ENCODE data around the gene RBM33. TPM values are rescaled to one million over a fixed set of nuclear protein-coding genes. Genes with fewer than 3 reads are reported as not detected.

The RBM33 gene, protein sequence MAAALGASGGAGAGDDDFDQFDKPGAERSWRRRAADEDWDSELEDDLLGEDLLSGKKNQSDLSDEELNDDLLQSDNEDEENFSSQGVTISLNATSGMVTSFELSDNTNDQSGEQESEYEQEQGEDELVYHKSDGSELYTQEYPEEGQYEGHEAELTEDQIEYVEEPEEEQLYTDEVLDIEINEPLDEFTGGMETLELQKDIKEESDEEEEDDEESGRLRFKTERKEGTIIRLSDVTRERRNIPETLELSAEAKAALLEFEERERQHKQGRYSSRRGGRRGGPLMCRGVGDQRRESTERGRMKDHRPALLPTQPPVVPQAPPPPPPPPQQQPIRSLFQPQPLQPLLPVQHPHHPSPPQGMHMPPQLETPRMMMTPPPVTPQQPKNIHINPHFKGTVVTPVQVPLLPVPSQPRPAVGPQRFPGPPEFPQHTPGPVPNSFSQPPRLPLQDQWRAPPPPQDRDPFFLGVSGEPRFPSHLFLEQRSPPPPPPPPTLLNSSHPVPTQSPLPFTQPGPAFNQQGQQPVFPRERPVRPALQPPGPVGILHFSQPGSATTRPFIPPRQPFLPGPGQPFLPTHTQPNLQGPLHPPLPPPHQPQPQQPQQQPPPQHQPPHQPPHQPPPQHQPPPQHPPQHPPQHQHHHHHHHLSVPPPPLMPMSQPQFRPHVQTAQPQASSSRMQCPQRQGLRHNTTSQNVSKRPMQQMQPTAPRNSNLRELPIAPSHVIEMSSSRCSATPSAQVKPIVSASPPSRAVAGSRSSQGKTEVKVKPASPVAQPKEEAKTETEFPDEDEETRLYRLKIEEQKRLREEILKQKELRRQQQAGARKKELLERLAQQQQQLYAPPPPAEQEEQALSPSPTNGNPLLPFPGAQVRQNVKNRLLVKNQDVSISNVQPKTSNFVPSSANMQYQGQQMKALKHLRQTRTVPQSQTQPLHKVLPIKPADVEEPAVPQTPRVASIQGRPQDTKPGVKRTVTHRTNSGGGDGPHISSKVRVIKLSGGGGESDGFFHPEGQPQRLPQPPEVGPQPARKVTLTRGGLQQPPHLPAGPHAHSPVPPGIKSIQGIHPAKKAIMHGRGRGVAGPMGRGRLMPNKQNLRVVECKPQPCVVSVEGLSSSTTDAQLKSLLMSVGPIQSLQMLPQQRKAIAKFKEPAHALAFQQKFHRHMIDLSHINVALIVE
- polyA plus RNA-seq (2013): 38.8 TPM

DNA sequence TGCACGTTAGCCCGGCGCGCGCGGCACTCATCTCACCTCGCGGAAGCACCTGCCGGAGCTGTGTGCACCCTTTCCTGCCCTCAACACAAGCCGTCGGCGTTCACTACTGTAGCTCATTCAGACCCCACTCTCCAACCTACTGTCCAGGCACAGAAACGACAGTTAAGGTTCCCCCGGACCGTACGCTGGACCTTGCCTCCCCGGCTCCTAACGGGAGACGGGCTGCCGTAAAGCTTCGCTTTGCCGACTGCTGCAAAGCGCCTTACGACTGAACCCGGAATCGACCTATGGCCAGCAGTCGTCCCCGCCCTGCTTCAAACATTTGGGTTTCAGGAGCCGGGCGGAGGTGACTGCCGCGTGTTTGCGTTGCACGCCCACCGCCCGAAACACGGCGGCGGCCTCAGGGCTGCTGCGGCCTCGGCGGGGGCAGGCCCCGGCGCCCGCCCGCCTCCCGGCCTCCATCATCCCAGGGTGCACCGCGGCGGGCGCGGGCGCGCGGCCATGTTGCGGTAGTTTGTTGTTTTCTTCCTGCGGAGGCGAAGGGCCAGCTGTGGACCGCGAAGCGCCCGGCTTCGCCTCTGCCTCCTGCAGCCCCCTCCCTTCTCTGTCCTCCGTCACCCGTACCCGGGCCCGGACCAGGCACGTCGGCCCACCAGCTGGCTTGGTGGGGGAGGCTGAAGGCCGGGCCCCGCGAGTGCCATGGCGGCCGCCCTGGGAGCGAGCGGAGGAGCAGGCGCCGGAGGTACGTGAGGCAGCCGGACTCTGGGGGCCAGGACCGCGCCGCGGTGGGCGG lies at the start of gene RBM33:
TSS of gene RBM33 (plus strand) at position 484 of the 793 bp plus-strand sequence. CDS start at position 700, 216 bp downstream.
- peak; percentile 81 to 91 (median 84) for DNase-seq
- Histone ChIP-seq H3K36me3 (ENCODE audit: control insufficient read depth in 4 of 4, insufficient read depth in 4 of 4, low read length in 3 of 4) (peaks cover 9 to 53% (median 37%) of the 10 kb centered on the region in 4 experiments), H3K9me3 (ENCODE audit: control extremely low read depth in 1 of 5, control insufficient read depth in 4 of 5, insufficient read depth in 2 of 5, low read depth in 1 of 5, low read length in 4 of 5) (peaks cover 4 to 27% (median 8%) of the 10 kb centered on the region in 5 experiments), H3K4me3 (ENCODE audit: control insufficient read depth in 1 of 7, extremely low read depth in 1 of 7, insufficient read depth in 4 of 7, low read depth in 2 of 7, low read length in 6 of 7) (peak within 1 kb of the TSS; percentile 82 to 100 (median 97)), H3K27me3 (replicated peaks in 2 of 5; ENCODE audit: control insufficient read depth in 4 of 5, insufficient read depth in 5 of 5, low read length in 4 of 5) (no peaks in the 10 kb centered on the region), H3K27ac (ENCODE audit: insufficient read depth in 1 of 2, low read depth in 1 of 2, low read length in 2 of 2, poor library complexity in 1 of 2, severe bottlenecking in 2 of 2) (peak within 1 kb of the TSS; percentile 95 to 98), H3K4me1 (ENCODE audit: control extremely low read depth in 1 of 4, control insufficient read depth in 4 of 4, insufficient read depth in 4 of 4, low read length in 3 of 4) (peaks cover 7 to 20% (median 13%) of the 10 kb centered on the region in 4 experiments)
- ChIA-PET POLR2A (interaction anchor here (0.5 to 1.5 kb wide), 4 partner anchors 12 to 129 kb away, joined by 3 to 4 read pairs (median 4); no protein-coding TSS in a partner anchor), CTCF (interaction anchor here (0.6 to 1.1 kb wide), 3 partner anchors 46 to 92 kb away, joined by 3 to 5 read pairs (median 3); no protein-coding TSS in a partner anchor)
- WGBS (ENCODE audit: insufficient coverage): 0% methylated on average over 77 of the region's 85 CpGs

- H3K27me3 ChIP-seq (replicated peaks in 2 of 5; ENCODE audit: control insufficient read depth in 4 of 5, insufficient read depth in 5 of 5, low read length in 4 of 5): no peaks in the 10 kb centered on the region
- no peak for DNase-seq
- H3K9me3 ChIP-seq (ENCODE audit: control extremely low read depth in 1 of 5, control insufficient read depth in 4 of 5, insufficient read depth in 2 of 5, low read depth in 1 of 5, low read length in 4 of 5): no peaks in the 10 kb centered on the region
- no peaks in the 10 kb centered on the region for H3K36me3 ChIP-seq (ENCODE audit: control insufficient read depth in 4 of 4, insufficient read depth in 4 of 4, low read length in 3 of 4)
- H3K4me1 ChIP-seq (ENCODE audit: control extremely low read depth in 1 of 4, control insufficient read depth in 4 of 4, insufficient read depth in 4 of 4, low read length in 3 of 4): peaks cover 1 to 35% (median 13%) of the 10 kb centered on the region in 4 experiments
- ChIA-PET CTCF (interaction anchor here (0.9 to 10.3 kb wide), 2 partner anchors 10 to 175 kb away, joined by 3 to 137 read pairs; no protein-coding TSS in a partner anchor), POLR2A (no interaction called here)
- whole genome bisulfite sequencing (ENCODE audit: insufficient coverage): no CpG with 5 or more reads among the region's 3 CpGs
- no peak overlapping the region for H3K4me3 ChIP-seq (ENCODE audit: control insufficient read depth in 1 of 7, extremely low read depth in 1 of 7, insufficient read depth in 4 of 7, low read depth in 2 of 7, low read length in 6 of 7)
- no peak overlapping the region for H3K27ac ChIP-seq (ENCODE audit: insufficient read depth in 1 of 2, low read depth in 1 of 2, low read length in 2 of 2, poor library complexity in 1 of 2, severe bottlenecking in 2 of 2)
Measured at GRCh38 chr7:155594961-155595366, 49.5 kb upstream of the RBM33 start.

DNA sequence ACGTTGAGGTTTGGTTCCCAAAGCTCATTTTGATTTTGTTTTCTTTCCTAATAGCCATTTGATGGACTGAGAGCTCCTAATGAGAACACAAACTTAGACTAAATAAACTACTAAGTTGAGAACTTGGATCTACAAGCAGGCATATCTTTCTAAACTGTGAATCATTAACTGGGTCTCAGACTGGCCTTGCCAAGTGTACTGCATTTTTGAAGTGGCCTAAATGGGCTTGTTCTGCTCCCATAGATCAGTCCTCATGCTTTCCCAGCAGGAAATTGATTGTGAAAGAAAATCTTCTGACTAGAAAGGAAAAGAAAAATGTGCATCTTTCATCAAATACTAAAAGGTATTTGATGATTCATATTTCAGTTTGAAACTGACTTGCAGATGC lies 46.7 kb upstream of the RBM33 start:
- POLR2A ChIA-PET: no interaction called here
- Histone ChIP-seq H3K36me3 (ENCODE audit: control insufficient read depth in 4 of 4, insufficient read depth in 4 of 4, low read length in 3 of 4) (no peaks in the 10 kb centered on the region), H3K27ac (ENCODE audit: insufficient read depth in 1 of 2, low read depth in 1 of 2, low read length in 2 of 2, poor library complexity in 1 of 2, severe bottlenecking in 2 of 2) (no peak overlapping the region), H3K4me1 (ENCODE audit: control extremely low read depth in 1 of 4, control insufficient read depth in 4 of 4, insufficient read depth in 4 of 4, low read length in 3 of 4) (peaks cover 1 to 21% (median 3%) of the 10 kb centered on the region in 4 experiments), H3K4me3 (ENCODE audit: control insufficient read depth in 1 of 7, extremely low read depth in 1 of 7, insufficient read depth in 4 of 7, low read depth in 2 of 7, low read length in 6 of 7) (no peak overlapping the region), H3K27me3 (replicated peaks in 2 of 5; ENCODE audit: control insufficient read depth in 4 of 5, insufficient read depth in 5 of 5, low read length in 4 of 5) (peaks cover 0 to 4% (median 0%) of the 10 kb centered on the region in 5 experiments), H3K9me3 (ENCODE audit: control extremely low read depth in 1 of 5, control insufficient read depth in 4 of 5, insufficient read depth in 2 of 5, low read depth in 1 of 5, low read length in 4 of 5) (no peaks in the 10 kb centered on the region)
- no peak for DNase-seq
- CTCF ChIA-PET: interaction anchor here (0.6 to 10.3 kb wide), 10 partner anchors 13 to 172 kb away, joined by 3 to 137 read pairs (median 7); no protein-coding TSS in a partner anchor
- no CpG with 5 or more reads among the region's 1 CpG for WGBS (ENCODE audit: insufficient coverage)

DNA sequence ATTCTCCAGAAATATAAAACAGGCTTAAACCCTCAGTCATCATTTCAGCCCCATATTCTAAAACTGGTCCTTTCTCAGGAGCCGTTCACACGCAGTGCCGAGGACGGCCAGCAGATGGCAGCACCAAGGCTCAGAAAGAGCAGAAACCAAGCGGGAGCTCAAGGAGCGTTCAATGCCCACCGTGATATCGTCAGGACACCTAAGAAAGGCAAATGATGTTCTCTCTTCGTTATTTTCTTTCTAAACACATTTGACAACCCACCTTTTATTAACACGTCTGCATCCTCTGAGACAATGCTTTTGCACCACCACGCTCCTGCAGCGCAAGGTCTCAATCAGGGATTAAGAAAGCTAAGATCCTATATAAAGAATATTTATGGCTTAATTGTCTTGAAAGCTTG lies 45.7 kb upstream of the RBM33 start:
- no peak overlapping the region for H3K27ac ChIP-seq (ENCODE audit: insufficient read depth in 1 of 2, low read depth in 1 of 2, low read length in 2 of 2, poor library complexity in 1 of 2, severe bottlenecking in 2 of 2)
- no peaks in the 10 kb centered on the region for H3K9me3 ChIP-seq (ENCODE audit: control extremely low read depth in 1 of 5, control insufficient read depth in 4 of 5, insufficient read depth in 2 of 5, low read depth in 1 of 5, low read length in 4 of 5)
- ChIA-PET POLR2A (interaction anchor here (1.0 kb wide), 1 partner anchor 12 kb away, joined by 3 read pairs; no protein-coding TSS in a partner anchor), CTCF (interaction anchor here (0.6 to 10.3 kb wide), 28 partner anchors 10 to 191 kb away, joined by 3 to 137 read pairs (median 5); no protein-coding TSS in a partner anchor)
- 3% methylated on average over 8 of the region's 12 CpGs for WGBS (ENCODE audit: insufficient coverage)
- peaks cover 1 to 16% (median 3%) of the 10 kb centered on the region in 4 experiments for H3K4me1 ChIP-seq (ENCODE audit: control extremely low read depth in 1 of 4, control insufficient read depth in 4 of 4, insufficient read depth in 4 of 4, low read length in 3 of 4)
- peaks cover 0 to 8% (median 4%) of the 10 kb centered on the region in 5 experiments for H3K27me3 ChIP-seq (replicated peaks in 2 of 5; ENCODE audit: control insufficient read depth in 4 of 5, insufficient read depth in 5 of 5, low read length in 4 of 5)
- no peaks in the 10 kb centered on the region for H3K36me3 ChIP-seq (ENCODE audit: control insufficient read depth in 4 of 4, insufficient read depth in 4 of 4, low read length in 3 of 4)
- H3K4me3 ChIP-seq (ENCODE audit: control insufficient read depth in 1 of 7, extremely low read depth in 1 of 7, insufficient read depth in 4 of 7, low read depth in 2 of 7, low read length in 6 of 7): no peak overlapping the region
- peak; percentile 66 to 85 (median 77) for DNase-seq

GRCh38 chr7:155602156-155602555 lies 42.3 kb upstream of the RBM33 start:
- DNase-seq: no peak
- Histone ChIP-seq H3K4me3 (ENCODE audit: control insufficient read depth in 1 of 7, extremely low read depth in 1 of 7, insufficient read depth in 4 of 7, low read depth in 2 of 7, low read length in 6 of 7) (no peak overlapping the region), H3K27me3 (replicated peaks in 2 of 5; ENCODE audit: control insufficient read depth in 4 of 5, insufficient read depth in 5 of 5, low read length in 4 of 5) (peaks cover 0 to 8% (median 4%) of the 10 kb centered on the region in 5 experiments), H3K9me3 (ENCODE audit: control extremely low read depth in 1 of 5, control insufficient read depth in 4 of 5, insufficient read depth in 2 of 5, low read depth in 1 of 5, low read length in 4 of 5) (no peaks in the 10 kb centered on the region), H3K4me1 (ENCODE audit: control extremely low read depth in 1 of 4, control insufficient read depth in 4 of 4, insufficient read depth in 4 of 4, low read length in 3 of 4) (peaks cover 0 to 7% (median 2%) of the 10 kb centered on the region in 4 experiments), H3K36me3 (ENCODE audit: control insufficient read depth in 4 of 4, insufficient read depth in 4 of 4, low read length in 3 of 4) (no peaks in the 10 kb centered on the region), H3K27ac (ENCODE audit: insufficient read depth in 1 of 2, low read depth in 1 of 2, low read length in 2 of 2, poor library complexity in 1 of 2, severe bottlenecking in 2 of 2) (no peak overlapping the region)
- ChIA-PET CTCF (interaction anchor here (10.3 kb wide), 1 partner anchor 168 kb away, joined by 137 read pairs; no protein-coding TSS in a partner anchor), POLR2A (no interaction called here)
- WGBS (ENCODE audit: insufficient coverage): 98% methylated on average over 24 of the region's 24 CpGs

DNA sequence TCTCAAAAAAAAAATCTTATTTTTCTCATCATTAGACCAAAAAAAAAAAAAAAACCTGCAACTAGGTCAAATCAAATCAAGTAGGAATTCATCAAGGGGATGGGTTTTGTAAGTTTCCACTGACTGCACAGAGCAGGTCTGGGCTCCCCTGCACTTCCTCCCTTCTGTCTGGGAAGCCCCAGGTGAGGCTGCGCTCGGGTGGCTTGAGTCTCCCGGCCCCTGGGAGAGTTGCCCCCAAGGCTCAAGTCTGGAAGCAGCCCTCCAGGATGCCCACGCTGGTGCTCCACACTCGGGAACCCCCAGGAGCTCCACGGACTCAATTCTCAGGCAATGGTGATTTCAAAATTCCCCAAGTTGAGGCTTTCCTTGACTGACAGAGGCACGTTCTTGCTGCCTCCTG lies 41.7 kb upstream of the RBM33 start:
- H3K27ac ChIP-seq (ENCODE audit: insufficient read depth in 1 of 2, low read depth in 1 of 2, low read length in 2 of 2, poor library complexity in 1 of 2, severe bottlenecking in 2 of 2): no peak overlapping the region
- no peak overlapping the region for H3K4me3 ChIP-seq (ENCODE audit: control insufficient read depth in 1 of 7, extremely low read depth in 1 of 7, insufficient read depth in 4 of 7, low read depth in 2 of 7, low read length in 6 of 7)
- 66% methylated on average over 7 of the region's 7 CpGs for WGBS (ENCODE audit: insufficient coverage)
- no peaks in the 10 kb centered on the region for H3K9me3 ChIP-seq (ENCODE audit: control extremely low read depth in 1 of 5, control insufficient read depth in 4 of 5, insufficient read depth in 2 of 5, low read depth in 1 of 5, low read length in 4 of 5)
- H3K36me3 ChIP-seq (ENCODE audit: control insufficient read depth in 4 of 4, insufficient read depth in 4 of 4, low read length in 3 of 4): no peaks in the 10 kb centered on the region
- no peak for DNase-seq
- H3K27me3 ChIP-seq (replicated peaks in 2 of 5; ENCODE audit: control insufficient read depth in 4 of 5, insufficient read depth in 5 of 5, low read length in 4 of 5): peaks cover 0 to 8% (median 4%) of the 10 kb centered on the region in 5 experiments
- H3K4me1 ChIP-seq (ENCODE audit: control extremely low read depth in 1 of 4, control insufficient read depth in 4 of 4, insufficient read depth in 4 of 4, low read length in 3 of 4): peaks cover 0 to 7% (median 2%) of the 10 kb centered on the region in 4 experiments
- CTCF ChIA-PET: interaction anchor here (0.8 to 1.3 kb wide), 3 partner anchors 11 to 166 kb away, joined by 3 to 5 read pairs (median 4); no protein-coding TSS in a partner anchor
- POLR2A ChIA-PET: interaction anchor here (0.6 kb wide), 1 partner anchor 168 kb away, joined by 3 read pairs; no protein-coding TSS in a partner anchor

Data from common myeloid progenitor, CD34-positive (primary cell).